ENCODE results near the gene RNF2. TPM values are rescaled to one million over a fixed set of nuclear protein-coding genes. Genes with fewer than 3 reads are reported as not detected.
"Not testable (repeated sequence)": the region's sequence is repeated elsewhere in the genome, so short reads cannot be mapped to it uniquely, and the experiment has no call there.

RNF2 gene
- 10 to 100 TPM; 11.9 to 12.5 TPM for total RNA-seq
- long read RNA-seq, transcript RNF2-202 (7 exons, 3,606 nt), result major isoform, 6 of 6 reads
- long read RNA-seq, partial matches to known transcripts, result 0 of 6 reads
- long read RNA-seq, other reads (novel, unspliced or antisense), result 0 of 6 reads

- ATAC-seq (peak; percentile 95 to 98), DNase-seq (peak; percentile 87)
- intact Hi-C loops (cut with DNase I), result no loop called here
Measured at GRCh38 chr1:185044981-185045813, at the start of gene RNF2. Gene RNF2, plus strand, starts transcription at chr1:185045558. Its CDS starts 41,996 bp downstream, at chr1:185087554.

DNA sequence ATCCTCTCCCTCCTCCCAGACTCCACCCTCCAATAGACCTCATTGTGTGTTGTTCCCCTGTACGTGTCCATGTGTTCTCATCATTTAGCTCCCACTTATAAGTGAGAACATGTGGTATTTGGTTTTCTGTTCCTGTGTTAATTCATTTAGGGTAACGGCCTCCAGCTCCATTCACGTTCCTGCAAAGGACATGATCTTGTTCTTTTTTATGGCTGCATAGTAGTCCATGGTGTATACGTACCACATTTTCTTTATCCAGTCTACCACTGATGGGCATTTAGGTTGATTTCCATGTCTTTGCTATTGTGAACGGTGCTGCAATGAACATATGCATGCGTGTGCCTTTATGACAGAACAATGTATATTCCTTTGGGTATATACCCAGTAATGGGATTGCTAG is 45.4 kb upstream of the RNF2 start:
- intact Hi-C loops (cut with DNase I); ATAC-seq; DNase-seq: not testable (repeated sequence)

DNA sequence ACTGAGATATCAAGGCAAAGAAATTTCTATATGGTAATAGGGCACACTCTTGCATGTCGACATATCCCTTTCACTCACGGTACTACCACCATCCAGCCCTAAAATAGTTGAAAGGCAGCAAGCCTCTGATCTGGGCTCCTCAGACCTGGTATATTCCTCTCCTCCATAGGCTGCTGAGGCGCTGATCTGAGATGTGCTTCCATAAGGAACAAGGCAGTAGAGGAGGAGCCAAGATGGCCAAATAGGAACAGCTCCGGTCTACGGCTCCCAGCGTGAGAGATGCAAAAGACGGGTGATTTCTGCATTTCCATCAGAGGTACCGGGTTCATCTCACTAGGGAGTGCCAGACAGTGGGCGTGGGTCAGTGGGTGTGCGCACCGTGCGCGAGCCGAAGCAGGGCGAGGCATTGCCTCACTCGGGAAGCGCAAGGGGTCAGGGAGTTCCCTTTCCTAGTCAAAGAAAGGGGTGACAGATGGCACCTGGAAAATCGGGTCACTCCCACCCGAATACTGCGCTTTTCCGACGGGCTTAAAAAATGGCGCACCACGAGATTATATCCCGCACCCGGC is 44.0 kb upstream of the RNF2 start:
- ATAC-seq; intact Hi-C loops (cut with DNase I); DNase-seq: not testable (repeated sequence)

DNA sequence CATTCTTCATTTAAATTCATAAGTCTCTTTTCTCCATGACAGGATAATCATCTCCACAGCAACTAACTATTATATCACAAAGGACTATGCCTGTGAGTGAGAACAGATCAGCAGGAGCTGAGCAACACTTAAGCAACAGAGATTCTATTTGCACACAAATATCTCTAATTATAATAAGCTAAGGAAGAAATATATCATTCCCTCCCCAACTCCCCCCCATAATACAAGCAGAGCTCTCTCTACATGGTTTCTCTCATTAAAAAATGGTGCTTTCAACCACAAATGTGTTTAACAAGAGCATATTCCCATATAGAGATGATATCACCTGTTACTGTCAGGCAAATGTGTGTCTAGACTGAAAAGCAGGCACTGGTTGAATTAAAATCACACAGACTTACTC is 36.5 kb upstream of the RNF2 start:
- ATAC-seq (no peak), DNase-seq (no peak)
- intact Hi-C loops (cut with DNase I), result no loop called here

GRCh38 chr1:185010361-185010760 is 35.0 kb upstream of the RNF2 start:
- intact Hi-C loops (cut with DNase I), result no loop called here
- DNase-seq (no peak), ATAC-seq (no peak)

DNA sequence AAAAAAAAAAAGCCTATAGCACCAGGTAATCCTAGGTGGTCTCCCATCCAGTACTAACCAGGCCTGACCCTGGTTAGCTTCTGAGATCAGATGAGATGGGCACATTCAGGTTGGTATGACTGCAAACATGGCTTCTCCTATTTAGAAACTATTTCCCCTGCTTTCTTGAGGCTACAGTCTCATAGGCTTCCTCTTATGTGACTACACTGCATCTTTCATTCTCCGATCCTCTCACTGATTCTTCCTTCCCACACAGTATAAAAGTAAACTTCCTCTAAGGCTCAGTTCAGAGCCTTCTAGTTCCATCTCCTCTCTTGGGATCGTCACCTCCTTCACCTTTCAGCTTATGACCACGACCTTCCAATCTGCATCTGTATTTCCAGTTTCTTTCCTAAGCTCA is 30.4 kb upstream of the RNF2 start:
- intact Hi-C loops (cut with DNase I), result no loop called here

GRCh38 chr1:185015631-185016030 is 29.7 kb upstream of the RNF2 start:
- DNase-seq (no peak), ATAC-seq (no peak)
- intact Hi-C loops (cut with DNase I), result no loop called here

More for the DNA sequence above, 30.4 kb upstream of the RNF2 start:
- ATAC-seq (no peak), DNase-seq (no peak)

GRCh38 chr1:185016880-185017279 is 28.5 kb upstream of the RNF2 start:
- intact Hi-C loops (cut with DNase I), result no loop called here
- DNase-seq (no peak), ATAC-seq (no peak)

- intact Hi-C loops (cut with DNase I), result no loop called here
- ATAC-seq (no peak), DNase-seq (no peak)
Measured at GRCh38 chr1:185017338-185017737, 28.0 kb upstream of the RNF2 start.

DNA sequence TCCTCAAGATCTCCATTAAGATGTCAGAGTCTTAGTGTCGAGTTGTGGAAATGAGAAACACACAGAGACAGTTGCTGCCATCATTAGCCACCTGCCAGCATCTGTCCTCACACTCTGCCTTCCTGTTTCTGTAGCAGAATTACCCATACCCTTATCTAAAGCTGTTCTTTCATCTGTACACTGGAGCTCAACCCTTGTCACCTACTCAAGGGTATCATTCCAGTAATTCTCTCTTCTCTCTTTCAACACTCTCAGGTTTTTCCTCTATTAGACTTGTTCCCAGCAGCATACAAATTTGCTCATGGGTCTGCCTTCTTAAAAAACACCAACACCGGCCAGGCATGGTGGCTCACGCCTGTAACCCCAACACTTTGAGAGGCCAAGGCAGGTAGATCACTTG is 27.4 kb upstream of the RNF2 start:
- DNase-seq (no peak), ATAC-seq (peak in 1 of 2 donors; percentile 37)
- intact Hi-C loops (cut with DNase I), result no loop called here

GRCh38 chr1:185027252-185027882 is 18.0 kb upstream of the RNF2 start:
- no peak for DNase-seq
- intact Hi-C loops (cut with DNase I), result no loop called here
- no peak for ATAC-seq

- DNase-seq (no peak), ATAC-seq (no peak)
- intact Hi-C loops (cut with DNase I), result no loop called here
Measured at GRCh38 chr1:185033686-185034085, 11.7 kb upstream of the RNF2 start.

DNA sequence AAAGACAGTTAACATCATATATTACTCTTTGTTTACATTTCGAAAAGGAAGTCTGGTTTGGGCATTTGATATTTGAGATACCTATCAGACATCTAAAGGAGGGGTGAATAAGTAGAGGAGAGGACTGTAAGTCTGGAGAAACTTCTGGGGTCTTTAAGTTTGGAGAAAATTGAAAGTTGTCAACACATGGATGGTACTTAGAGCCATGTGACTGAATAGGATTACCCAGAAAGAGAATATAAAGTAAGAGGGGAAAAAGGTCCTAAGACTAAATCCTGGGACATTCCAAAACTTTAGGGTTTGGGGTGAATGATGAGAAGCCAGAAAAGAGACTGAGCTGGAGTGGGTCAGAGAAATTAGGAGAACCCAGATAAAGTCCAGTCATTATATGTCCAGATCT is 10.1 kb upstream of the RNF2 start:
- intact Hi-C loops (cut with DNase I), result no loop called here
- DNase-seq (no peak), ATAC-seq (no peak)

- intact Hi-C loops (cut with DNase I), result no loop called here
- no peak for ATAC-seq
- no peak for DNase-seq
Measured at GRCh38 chr1:185038813-185039376, 6.5 kb upstream of the RNF2 start.

GRCh38 chr1:185039726-185040407 is 5.5 kb upstream of the RNF2 start:
- ATAC-seq, result no peak
- intact Hi-C loops (cut with DNase I), result no loop called here
- DNase-seq, result no peak

- DNase-seq, result no peak
- intact Hi-C loops (cut with DNase I), result no loop called here
- ATAC-seq, result no peak
Measured at GRCh38 chr1:185040408-185040735, 5.0 kb upstream of the RNF2 start.

GRCh38 chr1:185041742-185042141 is 3.6 kb upstream of the RNF2 start:
- intact Hi-C loops (cut with DNase I), result no loop called here
- ATAC-seq, result no peak

GRCh38 chr1:185042737-185043136 is 2.6 kb upstream of the RNF2 start:
- DNase-seq (no peak), ATAC-seq (no peak)
- intact Hi-C loops (cut with DNase I), result no loop called here

More at GRCh38 chr1:185041742-185042141, 3.6 kb upstream of the RNF2 start:
- DNase-seq, result no peak

GRCh38 chr1:185044387-185044786 is 971 bp upstream of the RNF2 start:
- ATAC-seq (no peak), DNase-seq (no peak)
- intact Hi-C loops (cut with DNase I), result no loop called here
